ENCODE data around the gene ATAT1. TPM values are rescaled to one million over a fixed set of nuclear protein-coding genes. Genes with fewer than 3 reads are reported as not detected.
"Not testable (repeated sequence)": the region's sequence is repeated elsewhere in the genome, so short reads cannot be mapped to it uniquely, and the experiment has no call there.

ATAT1 gene
- 1 to 10 TPM; 8.5 to 8.6 TPM for total RNA-seq

DNA sequence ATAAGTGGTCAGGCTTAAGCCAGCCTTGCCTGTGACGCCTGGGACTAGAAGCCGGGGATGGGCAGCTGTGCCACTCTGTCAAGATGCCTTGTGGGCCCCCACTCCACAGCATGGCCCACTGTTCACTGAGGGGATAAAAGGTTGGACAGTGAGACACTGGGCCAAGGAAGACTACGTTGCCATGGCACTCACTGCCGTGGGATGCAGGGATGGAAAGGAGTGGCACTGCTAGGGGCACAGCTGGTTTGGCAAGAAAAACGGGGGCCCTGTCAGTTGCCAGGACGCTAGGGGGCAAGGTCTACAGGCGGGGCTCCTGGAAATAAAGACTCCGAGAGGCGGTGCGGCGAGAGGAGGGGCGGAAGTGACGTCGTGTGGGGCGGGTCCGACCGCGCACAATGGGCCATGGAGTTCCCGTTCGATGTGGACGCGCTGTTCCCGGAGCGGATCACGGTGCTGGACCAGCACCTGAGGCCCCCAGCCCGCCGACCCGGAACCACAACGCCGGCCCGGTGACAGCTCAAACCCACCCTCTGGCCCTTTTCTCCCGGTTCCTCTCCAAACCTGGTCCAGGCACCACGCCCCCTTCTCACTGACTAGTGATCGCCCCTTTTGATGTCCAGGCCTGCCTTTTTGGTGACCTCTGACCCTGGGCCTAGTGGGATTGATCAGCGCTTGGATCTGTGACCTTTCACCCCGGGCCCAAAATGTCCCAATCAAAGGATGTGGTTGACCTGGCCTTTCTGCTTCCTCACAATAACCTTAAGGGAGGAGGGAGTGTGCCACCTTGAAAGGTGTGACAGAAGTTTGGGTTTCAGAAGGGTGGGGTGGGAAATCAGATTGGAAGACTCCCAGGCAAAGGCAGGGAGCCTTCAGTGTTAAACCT, at the start of gene ATAT1:
ATAT1 (plus strand) TSS at position 391 of the 883 bp plus-strand sequence.
- Mint-ChIP-seq H3K4me3 (peak within 1 kb of the TSS; percentile 95), H3K4me1 (peaks cover 23% of the 10 kb centered on the region), H3K27me3 (no peaks in the 10 kb centered on the region), H3K9me3 (no peaks in the 10 kb centered on the region), H3K27ac (peak within 1 kb of the TSS; percentile 96), H3K36me3 (peaks cover 21% of the 10 kb centered on the region)
- peak; percentile 89 for DNase-seq

DNA sequence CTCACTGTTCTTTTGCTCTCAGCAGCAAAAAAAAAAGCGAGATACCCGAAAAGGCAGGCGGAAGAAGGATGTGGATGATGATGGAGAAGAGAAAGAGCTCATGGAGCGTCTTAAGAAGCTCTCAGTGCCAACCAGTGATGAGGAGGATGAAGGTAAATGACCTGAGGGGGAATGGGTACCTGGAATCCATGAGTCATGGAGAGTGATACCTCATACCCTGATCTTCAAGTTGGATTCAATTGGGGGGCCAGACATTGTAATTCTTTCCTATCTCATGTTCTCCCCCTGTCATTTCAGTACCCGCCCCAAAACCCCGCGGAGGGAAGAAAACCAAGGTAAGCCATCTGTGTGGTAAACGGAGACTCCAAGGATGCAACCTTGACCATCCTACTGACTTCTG, 48.6 kb upstream of the ATAT1 start:
- no peaks in the 10 kb centered on the region for H3K9me3 Mint-ChIP-seq
- no peak for DNase-seq
- peaks cover 39% of the 10 kb centered on the region for H3K4me1 Mint-ChIP-seq
- H3K4me3 Mint-ChIP-seq, result no peak overlapping the region
- peaks cover 54% of the 10 kb centered on the region for H3K36me3 Mint-ChIP-seq
- peaks cover 2% of the 10 kb centered on the region for H3K27me3 Mint-ChIP-seq
- peak overlapping the region; percentile 38 for H3K27ac Mint-ChIP-seq

DNA sequence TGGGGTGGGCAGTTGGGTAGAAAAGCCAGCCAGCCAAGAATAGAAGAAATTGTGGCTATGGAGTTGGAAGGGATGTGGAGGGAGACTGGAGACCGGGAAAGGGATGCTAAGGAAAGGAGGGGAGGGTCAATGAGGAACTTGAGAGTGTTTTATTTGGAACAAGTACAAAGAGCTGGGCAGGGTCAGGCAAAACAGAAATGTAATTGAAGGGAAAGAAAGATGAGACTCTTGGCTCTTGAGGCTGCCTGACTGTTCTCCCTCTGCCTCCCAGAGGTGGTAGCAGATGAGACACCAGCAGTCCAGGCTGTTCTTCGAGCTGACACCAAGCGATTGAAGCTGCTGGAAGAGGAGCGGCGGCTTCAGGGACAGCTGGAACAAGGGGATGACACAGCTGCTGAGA, 42.8 kb upstream of the ATAT1 start:
- Mint-ChIP-seq H3K4me3 (no peak overlapping the region), H3K4me1 (no peaks in the 10 kb centered on the region), H3K27me3 (peaks cover 2% of the 10 kb centered on the region), H3K36me3 (peaks cover 48% of the 10 kb centered on the region), H3K9me3 (no peaks in the 10 kb centered on the region), H3K27ac (no peak overlapping the region)
- no peak for DNase-seq

DNA sequence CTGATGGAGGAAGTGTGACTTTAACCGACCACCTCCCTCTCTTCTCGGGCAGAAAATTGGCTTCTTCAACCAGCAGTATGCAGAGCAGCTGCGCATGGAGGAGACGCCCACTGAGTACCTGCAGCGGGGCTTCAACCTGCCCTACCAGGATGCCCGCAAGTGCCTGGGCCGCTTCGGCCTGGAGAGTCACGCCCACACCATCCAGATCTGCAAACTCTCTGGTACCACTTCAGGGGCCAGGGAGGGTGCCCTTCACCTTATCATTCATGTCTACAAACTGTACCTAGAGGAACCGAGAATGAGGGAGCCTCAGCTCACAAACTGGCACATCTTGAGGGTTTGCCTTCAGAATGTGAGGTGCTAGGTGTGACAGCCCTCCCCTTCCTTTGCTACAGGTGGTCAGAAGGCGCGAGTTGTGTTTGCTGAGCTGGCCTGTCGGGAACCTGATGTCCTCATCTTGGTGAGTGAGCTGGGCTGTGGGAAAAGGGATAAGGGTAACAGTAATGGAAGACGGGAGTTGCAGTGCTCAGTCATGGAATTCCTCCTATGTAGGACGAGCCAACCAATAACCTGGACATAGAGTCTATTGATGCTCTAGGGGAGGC, 36.8 kb upstream of the ATAT1 start:
- H3K27me3 Mint-ChIP-seq, result no peaks in the 10 kb centered on the region
- H3K36me3 Mint-ChIP-seq, result peaks cover 32% of the 10 kb centered on the region

DNA sequence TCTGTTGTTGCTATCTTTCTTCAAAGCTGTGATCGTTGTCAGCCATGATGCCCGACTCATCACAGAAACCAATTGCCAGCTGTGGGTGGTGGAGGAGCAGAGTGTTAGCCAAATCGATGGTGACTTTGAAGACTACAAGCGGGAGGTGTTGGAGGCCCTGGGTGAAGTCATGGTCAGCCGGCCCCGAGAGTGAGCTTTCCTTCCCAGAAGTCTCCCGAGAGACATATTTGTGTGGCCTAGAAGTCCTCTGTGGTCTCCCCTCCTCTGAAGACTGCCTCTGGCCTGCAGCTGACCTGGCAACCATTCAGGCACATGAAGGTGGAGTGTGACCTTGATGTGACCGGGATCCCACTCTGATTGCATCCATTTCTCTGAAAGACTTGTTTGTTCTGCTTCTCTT, 36.2 kb upstream of the ATAT1 start:
- Mint-ChIP-seq H3K36me3 (peaks cover 28% of the 10 kb centered on the region), H3K4me1 (peaks cover 2% of the 10 kb centered on the region), H3K9me3 (no peaks in the 10 kb centered on the region), H3K4me3 (no peak overlapping the region), H3K27me3 (no peaks in the 10 kb centered on the region), H3K27ac (peak overlapping the region; percentile 32)
- DNase-seq, result no peak

More for the DNA sequence above, 36.8 kb upstream of the ATAT1 start:
- no peak overlapping the region for H3K4me3 Mint-ChIP-seq
- no peaks in the 10 kb centered on the region for H3K9me3 Mint-ChIP-seq
- peaks cover 2% of the 10 kb centered on the region for H3K4me1 Mint-ChIP-seq
- H3K27ac Mint-ChIP-seq, result no peak overlapping the region
- DNase-seq, result no peak

DNA sequence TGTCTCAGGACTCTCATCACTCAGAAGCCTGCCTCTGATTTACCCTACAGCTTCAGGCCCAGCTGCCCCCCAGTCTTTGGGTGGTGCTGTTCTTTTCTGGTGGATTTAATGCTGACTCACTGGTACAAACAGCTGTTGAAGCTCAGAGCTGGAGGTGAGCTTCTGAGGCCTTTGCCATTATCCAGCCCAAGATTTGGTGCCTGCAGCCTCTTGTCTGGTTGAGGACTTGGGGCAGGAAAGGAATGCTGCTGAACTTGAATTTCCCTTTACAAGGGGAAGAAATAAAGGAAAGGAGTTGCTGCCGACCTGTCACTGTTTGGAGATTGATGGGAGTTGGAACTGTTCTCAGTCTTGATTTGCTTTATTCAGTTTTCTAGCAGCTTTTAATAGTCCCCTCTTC, 35.7 kb upstream of the ATAT1 start:
- peaks cover 28% of the 10 kb centered on the region for H3K36me3 Mint-ChIP-seq
- no peaks in the 10 kb centered on the region for H3K9me3 Mint-ChIP-seq
- no peaks in the 10 kb centered on the region for H3K27me3 Mint-ChIP-seq

DNA sequence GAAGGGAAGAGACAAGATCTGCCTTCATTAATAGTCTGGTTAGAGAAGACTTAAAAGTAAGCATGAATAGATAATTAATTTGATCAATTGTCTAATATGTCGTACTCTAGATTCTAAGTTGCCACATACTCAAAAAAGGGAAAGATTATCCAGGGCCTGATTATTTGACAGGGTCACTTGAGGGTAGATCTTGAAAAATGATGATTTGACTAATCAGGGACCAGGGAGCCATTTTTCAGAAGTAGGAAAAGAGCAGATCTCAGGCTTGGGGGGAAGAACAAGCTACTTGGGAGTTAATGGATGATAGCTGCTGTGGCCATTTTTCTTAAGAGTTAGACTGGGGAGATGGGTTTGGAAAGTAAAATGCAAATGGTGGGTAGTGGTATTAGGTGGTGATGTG, 34.4 kb upstream of the ATAT1 start:
- H3K9me3 Mint-ChIP-seq, result no peaks in the 10 kb centered on the region
- H3K27me3 Mint-ChIP-seq, result no peaks in the 10 kb centered on the region
- H3K27ac Mint-ChIP-seq, result no peak overlapping the region
- peaks cover 30% of the 10 kb centered on the region for H3K36me3 Mint-ChIP-seq
- H3K4me3 Mint-ChIP-seq, result no peak overlapping the region
- DNase-seq, result no peak
- H3K4me1 Mint-ChIP-seq, result peaks cover 4% of the 10 kb centered on the region

More for the DNA sequence above, 35.7 kb upstream of the ATAT1 start:
- DNase-seq, result no peak
- peak overlapping the region; percentile 32 for H3K27ac Mint-ChIP-seq
- peaks cover 2% of the 10 kb centered on the region for H3K4me1 Mint-ChIP-seq
- H3K4me3 Mint-ChIP-seq, result no peak overlapping the region

DNA sequence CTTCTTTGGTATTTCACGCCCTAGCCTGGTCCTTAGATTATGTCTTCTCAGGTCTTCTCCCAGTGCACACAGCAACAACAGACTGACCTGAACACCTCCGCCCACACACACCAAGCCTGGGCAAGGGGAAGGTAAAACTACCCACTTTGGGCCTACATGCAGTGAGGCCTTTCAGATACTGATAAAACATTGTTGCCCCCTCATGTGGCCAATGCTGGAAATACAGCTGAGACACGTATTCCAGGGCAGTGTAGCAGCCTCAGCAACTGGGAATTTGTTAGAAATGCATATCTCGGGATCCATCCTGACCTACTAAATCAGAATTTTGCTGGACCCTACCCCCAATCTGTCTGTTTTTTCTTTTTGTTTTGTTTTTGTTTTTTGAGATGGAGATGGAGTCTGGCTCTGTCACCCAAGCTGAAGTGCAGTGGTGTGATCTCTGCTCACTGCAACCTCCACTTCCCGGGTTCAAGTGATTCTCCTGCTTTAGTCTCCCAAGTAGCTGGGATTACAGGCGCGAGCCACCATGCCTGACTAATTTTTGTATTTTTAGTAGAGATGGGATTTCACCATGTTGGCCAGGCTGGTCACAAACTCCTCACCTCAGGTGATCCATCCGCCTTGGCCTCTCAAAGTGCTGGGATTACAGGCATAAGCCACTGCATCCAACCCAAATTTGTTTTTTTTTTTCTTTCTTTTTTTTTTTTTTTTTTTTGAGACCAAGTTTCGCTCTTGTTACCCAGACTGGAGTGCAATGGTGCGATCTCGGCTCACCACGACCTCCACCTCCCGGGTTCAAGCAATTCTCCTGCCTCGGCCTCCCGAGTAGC, 29.1 kb upstream of the ATAT1 start:
- Mint-ChIP-seq H3K36me3 (peaks cover 22% of the 10 kb centered on the region), H3K4me1 (peaks cover 13% of the 10 kb centered on the region), H3K27ac (peak overlapping the region; percentile 56), H3K4me3 (peak overlapping the region; percentile 10)
- H3K9me3 Mint-ChIP-seq, H3K27me3 Mint-ChIP-seq: not testable (repeated sequence)
- peak; percentile 71 for DNase-seq

DNA sequence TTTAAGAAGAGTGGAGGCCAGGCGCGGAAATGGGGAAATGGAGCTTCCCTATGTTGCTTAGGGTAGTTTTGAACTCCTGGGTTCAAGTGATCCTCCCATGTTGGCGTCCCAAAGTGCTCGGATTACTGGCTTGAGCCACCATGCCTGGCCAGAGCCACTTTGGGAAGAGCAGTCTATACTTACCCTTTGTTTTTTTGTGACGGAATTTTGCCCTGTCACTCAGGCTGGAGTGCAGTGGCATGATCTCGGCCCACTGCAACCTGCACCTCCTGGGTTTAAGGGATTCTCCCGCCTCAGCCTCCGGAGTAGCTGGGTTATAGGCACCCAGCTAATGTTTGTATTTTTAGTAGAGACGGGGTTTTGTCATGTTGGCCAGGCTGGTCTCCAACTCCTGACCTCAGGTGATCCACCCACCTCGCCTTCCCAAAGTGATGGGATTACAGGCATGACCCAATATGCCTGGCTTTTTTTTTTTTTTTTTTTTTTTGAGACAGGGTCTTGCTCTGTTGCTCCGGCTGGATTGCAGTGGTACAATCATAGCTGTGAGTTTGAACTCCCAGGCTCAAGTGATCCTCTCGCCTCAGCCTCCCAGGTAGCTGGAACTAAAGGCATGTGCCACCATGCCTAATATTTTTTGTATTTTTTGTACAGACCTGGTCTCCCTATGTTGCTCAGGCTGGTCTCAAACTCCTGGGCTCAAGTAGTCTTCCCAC, 27.6 kb upstream of the ATAT1 start:
- Mint-ChIP-seq H3K27ac (peak overlapping the region; percentile 78), H3K4me3 (no peak overlapping the region), H3K27me3 (no peaks in the 10 kb centered on the region), H3K9me3 (no peaks in the 10 kb centered on the region), H3K4me1 (peaks cover 22% of the 10 kb centered on the region), H3K36me3 (peaks cover 34% of the 10 kb centered on the region)
- no peak for DNase-seq

DNA sequence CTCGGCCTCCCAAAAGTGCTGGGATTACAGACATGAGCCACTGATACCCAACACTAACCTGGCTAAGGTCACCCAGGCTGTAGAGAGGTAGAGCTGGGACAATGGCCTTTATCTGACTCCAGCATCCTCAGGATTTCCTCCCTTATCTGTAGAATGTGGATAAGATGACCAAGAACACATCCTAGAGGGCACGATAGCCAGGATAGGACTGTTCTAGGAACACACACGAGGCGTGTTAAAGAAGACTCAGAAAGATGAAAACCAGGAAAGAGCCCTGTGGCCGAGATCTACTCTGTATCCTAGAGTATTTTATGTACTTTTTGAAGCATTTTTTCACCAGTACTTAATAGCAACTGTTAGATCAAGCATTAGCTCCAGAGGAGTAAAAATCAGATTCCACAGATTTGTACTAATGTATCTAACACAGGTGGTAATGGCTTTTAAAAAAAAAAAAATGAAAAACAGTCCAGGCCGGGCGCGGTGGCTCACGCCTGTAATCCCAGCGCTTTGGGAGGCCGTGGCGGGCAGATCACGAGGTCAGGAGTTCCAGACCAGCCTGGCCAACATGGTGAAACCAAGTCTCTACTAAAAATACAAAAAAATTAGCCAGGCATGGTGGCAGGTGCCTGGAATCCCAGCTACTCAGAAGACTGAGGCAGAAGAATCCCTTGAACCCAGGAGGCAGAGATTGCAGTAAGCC, 26.9 kb upstream of the ATAT1 start:
- H3K9me3 Mint-ChIP-seq, result no peaks in the 10 kb centered on the region
- DNase-seq, result no peak
- peaks cover 39% of the 10 kb centered on the region for H3K36me3 Mint-ChIP-seq
- peaks cover 23% of the 10 kb centered on the region for H3K4me1 Mint-ChIP-seq
- peak overlapping the region; percentile 78 for H3K27ac Mint-ChIP-seq
- H3K27me3 Mint-ChIP-seq, result no peaks in the 10 kb centered on the region
- no peak overlapping the region for H3K4me3 Mint-ChIP-seq

DNA sequence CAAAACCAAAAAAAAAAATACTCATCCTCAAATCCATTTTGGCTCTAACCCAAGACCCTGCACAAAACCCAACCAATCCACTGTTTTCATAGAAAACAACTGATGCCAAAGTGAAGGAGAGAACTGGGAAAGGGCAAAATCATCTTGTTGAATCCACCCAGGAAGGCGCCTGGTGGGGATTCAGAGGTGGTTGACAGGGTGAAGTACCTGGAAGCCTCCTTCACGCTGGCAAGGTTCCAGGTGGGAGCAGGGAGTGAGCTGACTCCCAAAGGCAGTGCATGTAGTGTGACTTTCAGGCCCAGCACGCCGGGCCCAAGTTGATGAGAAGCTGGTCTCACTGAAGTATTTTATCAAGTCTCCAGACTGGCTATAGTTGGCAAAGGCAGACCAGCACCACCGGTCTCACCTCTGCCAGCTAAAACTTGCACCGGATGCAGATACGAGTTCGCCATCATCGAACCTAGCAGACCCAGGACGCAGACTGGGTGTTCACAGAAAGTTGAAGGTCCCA, 26.2 kb upstream of the ATAT1 start:
- no peak overlapping the region for H3K27ac Mint-ChIP-seq
- peaks cover 23% of the 10 kb centered on the region for H3K4me1 Mint-ChIP-seq
- H3K27me3 Mint-ChIP-seq, result no peaks in the 10 kb centered on the region
- no peaks in the 10 kb centered on the region for H3K9me3 Mint-ChIP-seq
- no peak overlapping the region for H3K4me3 Mint-ChIP-seq
- no peak for DNase-seq
- H3K36me3 Mint-ChIP-seq, result peaks cover 44% of the 10 kb centered on the region

DNA sequence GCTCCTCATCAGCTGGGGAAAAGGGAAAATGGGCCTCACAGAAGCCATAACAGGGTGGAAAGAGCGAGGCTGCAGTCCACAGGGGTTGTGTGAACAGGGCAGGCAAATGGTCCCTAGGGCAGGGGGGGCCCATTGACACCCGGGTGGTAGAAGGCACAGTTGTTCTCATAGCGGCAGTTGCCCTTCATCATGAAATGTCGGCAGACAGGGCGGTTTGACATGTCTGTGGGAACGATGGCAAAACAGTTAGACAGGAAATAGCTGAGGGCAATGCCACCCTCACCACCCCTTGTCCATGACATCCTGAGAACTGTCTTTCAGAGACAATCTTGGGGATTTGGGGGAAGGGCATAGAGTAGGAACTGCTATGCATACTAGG, 25.2 kb upstream of the ATAT1 start:
- no peaks in the 10 kb centered on the region for H3K9me3 Mint-ChIP-seq
- no peak for DNase-seq
- H3K4me3 Mint-ChIP-seq, result no peak overlapping the region
- H3K27ac Mint-ChIP-seq, result no peak overlapping the region
- peaks cover 51% of the 10 kb centered on the region for H3K36me3 Mint-ChIP-seq
- H3K4me1 Mint-ChIP-seq, result peaks cover 23% of the 10 kb centered on the region
- H3K27me3 Mint-ChIP-seq, result no peaks in the 10 kb centered on the region

DNA sequence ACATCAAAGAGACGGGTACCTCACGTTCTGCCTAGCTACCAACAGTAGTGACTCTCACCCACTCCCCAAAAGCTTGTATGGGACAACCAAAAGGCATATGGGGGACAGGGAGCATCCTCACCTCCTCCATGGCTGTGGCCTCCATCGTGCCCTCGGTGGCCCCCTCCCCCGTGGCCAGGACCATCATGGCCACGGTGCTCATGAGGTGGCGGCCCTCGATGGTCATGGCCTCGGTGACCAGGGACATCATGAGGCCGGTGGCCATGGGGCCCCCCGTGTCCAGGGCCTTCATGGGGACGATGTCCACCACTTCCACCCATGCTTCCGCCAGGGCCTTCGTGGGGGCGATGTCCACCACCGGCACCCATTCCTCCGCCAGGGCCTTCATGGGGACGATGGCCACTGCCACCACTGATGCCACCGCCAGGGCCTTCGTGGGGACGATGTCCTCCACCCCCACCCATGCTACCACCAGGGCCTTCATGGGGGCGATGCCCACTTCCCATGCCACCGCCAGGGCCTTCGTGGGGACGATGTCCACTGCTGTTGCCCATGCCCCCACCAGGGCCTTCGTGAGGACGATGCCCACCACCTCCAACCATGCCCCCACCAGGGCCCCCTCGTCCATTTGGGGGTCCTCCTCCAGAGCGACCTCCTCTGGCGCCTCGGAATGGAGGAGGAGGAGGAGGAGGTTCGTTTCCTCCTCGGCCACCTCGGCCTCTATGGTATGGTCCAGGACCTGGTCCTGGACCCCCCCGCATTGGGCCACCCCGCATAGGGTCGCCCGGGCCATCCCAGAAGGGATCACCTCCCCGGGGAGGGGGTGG, 24.6 kb upstream of the ATAT1 start:
- H3K4me1 Mint-ChIP-seq, result peaks cover 25% of the 10 kb centered on the region
- no peak for DNase-seq
- no peak overlapping the region for H3K27ac Mint-ChIP-seq
- peaks cover 51% of the 10 kb centered on the region for H3K36me3 Mint-ChIP-seq
- H3K4me3 Mint-ChIP-seq, result no peak overlapping the region
- H3K27me3 Mint-ChIP-seq, result no peaks in the 10 kb centered on the region
- no peaks in the 10 kb centered on the region for H3K9me3 Mint-ChIP-seq

Data from activated naive CD8-positive, alpha-beta T cell treated with anti-CD3 and anti-CD28 coated beads for 36 hours (primary cell).